Dermis microvascular lymphatic vessel endothelial cell (primary cell): ENCODE measurements around the gene F2R. TPM values are rescaled to one million over a fixed set of nuclear protein-coding genes. Genes with fewer than 3 reads are reported as not detected.
"Not testable (repeated sequence)": the region's sequence is repeated elsewhere in the genome, so short reads cannot be mapped to it uniquely, and the experiment has no call there.

ENCODE experiments used
- DNase-seq, 2 donors: peaks; one replicate each; pipeline versions ENCODE4 v3.0.0 to v3.0.0-alpha.2; 2010; ENCODE audit warnings: low read depth in 2 of 2
- total RNA-seq: library from RNA; depleted of rRNA; stranded (reverse); fragments of >200 nt; gene quantifications from 2 replicates; pipeline ENCODE4 v1.2.1, GENCODE V29; 2014

Gene F2R
- total RNA-seq, 1 donor from 2014 or later: 79.3 TPM

- DNase-seq: no peak
Measured at GRCh38 chr5:76718880-76719279, 3.0 kb downstream of the F2R start.

- no peak for DNase-seq
Measured at GRCh38 chr5:76720988-76721569, 5.2 kb downstream of the F2R start.

GRCh38 chr5:76723266-76723665 is 7.3 kb downstream of the F2R start:
- DNase-seq: no peak

DNA sequence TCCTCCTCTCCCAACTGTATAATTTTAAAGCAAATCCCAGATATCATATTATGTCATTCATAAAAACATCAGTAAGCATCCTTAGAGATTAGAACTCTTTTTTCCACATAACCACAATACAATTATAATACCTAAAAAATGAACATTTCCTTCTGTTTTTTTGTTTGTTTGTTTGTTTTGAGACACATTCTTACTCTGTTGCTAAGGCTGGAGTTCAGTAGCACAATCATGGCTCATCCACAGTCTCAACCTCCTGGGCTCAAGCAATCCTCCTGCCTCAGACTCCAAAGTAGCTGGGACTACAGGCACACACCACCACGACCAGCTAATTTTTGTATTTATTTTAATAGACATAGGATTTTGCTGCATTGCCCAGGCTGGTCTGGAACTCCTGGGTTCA is 8.0 kb downstream of the F2R start:
- no peak for DNase-seq

- DNase-seq: peak in 1 of 2 donors; percentile 54
Measured at GRCh38 chr5:76724871-76725270, 8.9 kb downstream of the F2R start.

DNA sequence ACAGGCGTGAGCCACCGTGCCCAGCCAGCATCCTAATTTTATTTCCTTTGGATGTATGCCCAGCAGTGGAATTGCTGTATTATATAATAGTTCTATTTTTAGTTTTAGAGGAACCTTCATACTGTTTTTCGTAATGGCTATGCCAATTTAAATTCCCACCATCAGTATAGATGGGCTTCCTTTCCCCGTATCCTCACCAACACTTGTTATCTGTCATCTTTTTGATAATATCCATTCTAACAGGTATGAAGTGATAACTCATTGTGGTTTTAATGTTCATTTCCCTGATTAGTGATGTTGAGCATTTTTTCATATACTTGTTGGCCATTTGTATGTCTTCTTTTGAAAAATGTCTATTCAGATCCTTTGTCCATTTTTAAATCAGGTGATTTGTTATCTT is 13.0 kb downstream of the F2R start:
- peak in 1 of 2 donors; percentile 31 for DNase-seq

GRCh38 chr5:76729373-76730290 is 13.7 kb downstream of the F2R start:
- no peak for DNase-seq

GRCh38 chr5:76732405-76733048 is 16.6 kb downstream of the F2R start:
- no peak for DNase-seq

GRCh38 chr5:76733049-76733417 is 17.1 kb downstream of the F2R start:
- DNase-seq: no peak

GRCh38 chr5:76735762-76736545 is 20.0 kb downstream of the F2R start:
- DNase-seq: no peak

DNA sequence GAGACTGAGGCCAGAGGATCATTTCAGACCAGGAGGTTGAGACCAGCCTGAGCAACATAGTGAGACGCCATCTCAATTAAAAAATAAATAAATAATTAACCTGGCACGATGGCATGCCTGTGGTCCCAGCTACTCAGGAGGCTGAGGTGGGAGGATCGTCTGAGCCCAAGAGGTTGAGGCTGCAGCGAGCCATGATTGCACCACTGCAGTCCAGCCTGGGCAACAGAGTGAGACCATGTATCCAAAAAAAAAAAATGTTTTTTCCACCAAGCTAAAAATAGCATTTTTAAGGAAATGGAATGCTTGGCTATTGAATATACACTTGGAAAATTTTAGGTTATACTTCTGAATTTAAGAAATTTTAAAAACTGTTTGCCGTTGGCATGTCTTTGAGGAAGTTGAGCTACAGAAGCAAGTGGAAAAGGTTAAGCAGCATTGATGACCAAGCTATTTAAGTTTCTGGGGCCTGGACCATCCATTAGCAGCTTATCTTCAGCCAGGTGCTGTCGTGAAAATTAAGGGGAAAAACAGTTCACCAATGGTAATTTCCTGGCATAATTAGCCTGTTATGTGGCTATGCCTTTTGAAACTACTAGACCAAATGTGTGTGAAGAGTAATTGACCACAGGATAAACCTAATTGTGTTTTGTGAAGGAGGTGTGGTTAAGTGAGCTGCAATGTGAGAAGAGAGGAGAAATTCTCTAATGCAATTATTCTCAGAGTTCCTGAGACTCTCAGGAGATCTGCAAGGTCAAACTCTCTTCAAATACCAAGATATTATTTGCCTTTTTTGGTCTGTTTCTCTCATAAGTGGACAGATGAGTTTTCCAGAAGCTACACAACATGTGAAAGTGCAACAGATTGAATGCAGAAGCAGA is 21.0 kb downstream of the F2R start:
- peak in 1 of 2 donors; percentile 19 for DNase-seq

GRCh38 chr5:76737846-76738245 is 21.9 kb downstream of the F2R start:
- no peak for DNase-seq

- DNase-seq: not testable (repeated sequence)
Measured at GRCh38 chr5:76741506-76741905, 25.6 kb downstream of the F2R start.

- no peak for DNase-seq
Measured at GRCh38 chr5:76742583-76742982, 26.7 kb downstream of the F2R start.

DNA sequence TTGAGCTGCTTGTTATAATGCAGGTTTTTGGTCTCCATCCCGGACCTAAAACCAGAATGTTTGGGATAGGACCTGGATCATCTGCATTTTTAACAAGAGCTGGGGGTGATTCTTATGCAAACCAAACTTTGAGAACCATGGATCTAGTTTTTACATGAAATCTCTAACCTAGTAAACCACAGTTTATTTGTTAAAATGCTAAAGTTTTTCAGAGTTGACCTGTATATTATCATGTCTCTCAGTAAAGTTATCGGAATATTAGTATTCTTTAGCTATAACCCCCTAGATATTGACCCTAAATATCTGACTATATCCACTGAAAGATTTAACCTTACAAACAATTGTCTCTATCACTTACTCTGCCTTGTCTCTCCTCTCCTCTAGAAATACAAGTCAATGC is 28.7 kb downstream of the F2R start:
- DNase-seq: no peak

GRCh38 chr5:76745670-76746069 is 29.7 kb downstream of the F2R start:
- no peak for DNase-seq

- DNase-seq: no peak
Measured at GRCh38 chr5:76746677-76747076, 30.8 kb downstream of the F2R start.

DNA sequence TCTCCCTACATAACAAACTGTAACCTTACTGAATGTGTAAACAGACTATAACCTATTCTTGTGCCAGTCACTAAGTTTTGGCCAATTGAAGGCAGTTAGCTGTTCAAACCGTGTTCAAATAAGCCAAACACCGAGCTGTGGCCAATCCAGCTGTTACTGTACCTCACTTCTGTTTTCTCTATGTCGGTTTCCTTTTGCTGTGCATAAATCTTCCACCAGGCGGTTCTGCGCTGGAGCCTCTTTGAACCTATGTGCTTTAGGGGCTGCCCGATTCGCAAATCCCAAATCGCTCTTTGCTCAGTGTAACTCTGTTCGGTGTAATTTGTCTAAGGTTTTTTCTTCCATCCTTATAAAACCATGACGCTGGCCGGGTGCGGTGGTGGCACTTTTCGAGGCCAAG is 31.8 kb downstream of the F2R start:
- no peak for DNase-seq

DNA sequence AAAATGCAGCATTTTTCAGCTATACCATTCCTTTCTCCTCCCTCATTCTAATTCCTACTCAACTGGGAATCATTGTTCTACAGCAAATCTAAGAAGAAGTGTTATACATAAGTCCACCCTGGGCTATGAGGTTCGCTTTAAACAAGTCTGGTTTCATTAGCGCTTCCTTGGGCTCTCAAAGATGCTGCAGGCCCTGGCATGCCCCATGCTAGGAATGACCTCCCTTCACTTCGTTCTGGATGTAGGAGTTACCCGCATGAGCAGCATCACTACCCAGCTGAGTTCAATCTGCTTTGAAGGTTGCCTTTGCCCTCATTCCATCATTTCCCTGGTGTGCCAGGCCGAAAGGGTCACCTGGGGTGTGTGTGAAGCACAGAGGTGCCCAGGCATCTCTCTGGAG is 35.4 kb downstream of the F2R start:
- no peak for DNase-seq

GRCh38 chr5:76754668-76755078 is 38.7 kb downstream of the F2R start:
- DNase-seq: no peak
